Measurements from ENCODE around the gene BSDC1. TPM values are rescaled to one million over a fixed set of nuclear protein-coding genes. Genes with fewer than 3 reads are reported as not detected.
A peak's percentile ranks its signal among the peaks of the same experiment; 100 is the strongest.
"Not testable (repeated sequence)": the region's sequence is repeated elsewhere in the genome, so short reads cannot be mapped to it uniquely, and the experiment has no call there.

Gene BSDC1
- total RNA-seq, 1 experiment from 2014 or later = 46.8 TPM

DNA sequence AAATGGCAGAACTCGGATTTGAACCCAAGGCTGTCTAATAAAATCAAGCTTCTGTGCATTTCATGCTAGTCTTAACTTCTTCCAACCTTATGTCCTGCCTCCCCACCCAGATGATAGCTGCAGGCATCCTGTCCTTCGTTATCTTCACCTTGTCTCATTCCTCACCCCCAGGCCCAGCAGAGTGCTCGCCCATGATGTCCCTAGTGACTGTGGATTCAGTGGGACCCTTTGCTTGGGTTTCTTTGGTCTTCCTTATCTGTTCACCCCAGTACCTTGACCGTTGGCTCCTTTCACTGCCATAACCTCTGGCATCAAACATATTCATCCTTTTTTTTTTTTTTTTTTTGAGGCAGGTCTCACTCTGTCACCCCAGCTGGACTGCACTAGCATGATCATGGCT lies 5.6 kb upstream of the BSDC1 start:
- DNase-seq (ENCODE audit: low read depth, low spot score) = no peak
- in situ Hi-C loops (cut with HindIII; ENCODE audit: low pct_unique_long_range_greater_than_20kb, low sequenced_read_pairs) = no loop called here

DNA sequence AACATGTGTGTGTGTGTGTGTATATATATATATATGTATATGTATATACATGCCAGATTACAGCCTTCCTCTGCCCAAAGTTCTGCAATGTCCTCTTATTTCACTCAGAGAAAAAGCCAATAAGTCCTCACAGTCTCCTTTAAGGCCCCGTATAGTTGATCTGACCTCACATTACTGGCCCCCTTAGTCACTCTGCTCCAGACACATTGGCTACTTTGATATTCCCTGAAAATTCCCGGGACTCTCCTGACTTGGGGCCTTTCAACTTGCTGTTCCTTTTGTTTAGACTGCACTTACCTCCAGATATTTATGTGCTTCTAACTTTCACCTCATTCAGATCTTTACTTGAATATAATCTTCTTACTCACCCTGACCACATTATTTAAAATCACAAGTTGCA lies 4.2 kb upstream of the BSDC1 start:
- in situ Hi-C loops (cut with HindIII; ENCODE audit: low pct_unique_long_range_greater_than_20kb, low sequenced_read_pairs) = no loop called here
- no peak for DNase-seq (ENCODE audit: low read depth, low spot score)

DNA sequence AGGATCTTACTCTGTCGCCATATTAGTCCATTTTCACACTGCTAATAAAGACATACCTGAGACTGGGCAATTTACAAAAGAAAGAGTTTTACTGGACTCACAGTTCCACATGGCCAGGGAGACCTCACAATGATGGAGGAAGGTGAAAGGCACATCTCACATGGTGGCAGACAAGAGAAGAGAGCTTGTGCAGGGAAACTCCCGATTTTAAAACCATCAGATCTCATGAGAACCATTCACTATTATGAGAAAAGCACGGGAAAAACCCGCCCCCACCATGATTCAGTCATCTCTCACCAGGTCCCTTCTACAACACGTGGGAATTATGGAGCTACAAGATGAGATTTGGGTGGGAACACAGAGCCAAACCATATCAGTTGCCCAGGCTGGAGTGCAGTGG lies 2.3 kb upstream of the BSDC1 start:
- in situ Hi-C loops (cut with HindIII; ENCODE audit: low pct_unique_long_range_greater_than_20kb, low sequenced_read_pairs); DNase-seq (ENCODE audit: low read depth, low spot score): not testable (repeated sequence)

DNA sequence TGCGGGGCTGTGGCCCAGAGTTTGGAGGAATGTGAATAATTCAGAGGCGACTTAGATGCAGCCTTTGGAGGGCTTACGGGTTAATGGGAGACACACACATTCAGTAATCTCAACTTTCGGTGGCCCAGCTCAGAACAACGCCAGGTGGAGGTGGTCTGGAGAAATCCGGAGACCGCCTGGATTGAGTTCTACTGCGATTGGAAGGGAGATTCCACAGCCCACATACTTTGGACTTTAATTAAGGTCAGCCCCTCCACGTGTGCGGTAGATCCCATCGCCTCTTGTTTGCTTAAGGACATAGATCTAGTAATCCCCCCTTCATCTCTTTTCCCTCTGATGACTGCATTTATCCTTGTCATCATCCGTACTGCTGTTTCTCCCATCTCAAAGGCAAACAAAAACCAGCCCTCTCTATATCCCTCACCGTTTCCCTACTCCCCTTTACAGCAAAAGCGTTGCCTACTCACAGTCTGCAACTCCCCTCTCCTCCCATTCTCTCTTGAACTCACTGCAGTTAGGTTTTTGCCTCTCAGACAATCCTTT lies 720 bp upstream of the BSDC1 start:
- in situ Hi-C loops (cut with HindIII; ENCODE audit: low pct_unique_long_range_greater_than_20kb, low sequenced_read_pairs) = no loop called here
- no peak for DNase-seq (ENCODE audit: low read depth, low spot score)

DNA sequence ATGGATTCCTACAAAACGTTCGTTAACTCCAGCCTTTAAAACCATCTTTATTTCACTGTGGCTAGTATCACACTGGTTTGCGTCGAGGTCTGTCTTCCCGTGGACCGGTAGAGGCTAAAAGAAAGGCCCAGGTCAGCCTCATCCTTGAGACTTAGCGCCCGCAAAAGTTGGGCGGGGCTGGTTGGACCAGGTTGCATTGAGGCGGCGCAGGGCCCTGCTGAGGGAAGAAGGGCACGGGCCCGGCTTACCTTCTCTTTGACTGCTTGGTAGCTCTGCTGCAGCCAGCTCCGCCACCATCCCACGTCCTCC lies 455 bp downstream of the BSDC1 start:
- peak; percentile 20 for DNase-seq (ENCODE audit: low read depth, low spot score)
- in situ Hi-C loops (cut with HindIII; ENCODE audit: low pct_unique_long_range_greater_than_20kb, low sequenced_read_pairs) = no loop called here

DNA sequence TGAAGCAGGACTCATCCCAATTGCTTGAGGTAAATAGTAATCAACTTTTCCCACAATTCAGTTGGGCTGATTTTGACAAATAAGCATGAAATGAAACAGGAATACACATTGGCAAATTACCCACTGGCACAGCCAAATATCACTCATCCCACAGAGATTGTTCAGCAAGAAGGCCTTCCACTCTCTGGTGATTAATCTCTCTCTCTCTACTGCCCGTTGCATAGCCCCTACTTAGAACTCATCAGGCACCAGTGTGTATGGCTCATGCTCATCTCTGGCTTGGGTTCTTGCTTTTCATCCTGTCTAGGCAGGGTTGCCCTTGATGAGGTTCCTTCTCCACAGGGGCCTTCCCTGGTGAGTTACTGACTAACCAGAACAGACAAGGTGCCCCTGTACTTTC lies 1.1 kb downstream of the BSDC1 start:
- in situ Hi-C loops (cut with HindIII; ENCODE audit: low pct_unique_long_range_greater_than_20kb, low sequenced_read_pairs) = no loop called here

DNA sequence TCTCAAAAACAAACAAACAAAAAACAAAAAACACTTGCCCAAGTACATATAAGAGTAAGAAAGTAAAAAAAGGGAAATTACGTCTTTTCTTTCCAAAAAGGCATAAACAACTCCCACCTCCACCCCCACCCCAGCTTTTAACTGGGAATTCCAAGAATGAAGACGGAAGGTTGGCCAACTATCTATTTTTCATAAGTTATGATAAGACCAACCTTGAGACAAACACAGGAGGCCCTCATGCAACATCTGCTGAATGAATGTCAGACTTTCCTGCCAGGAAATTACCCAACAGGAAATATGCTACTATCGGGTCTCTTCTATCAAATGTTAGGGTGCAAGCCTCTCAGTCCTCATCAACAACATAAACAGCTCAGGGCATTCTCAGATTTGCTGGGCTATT lies 1.9 kb downstream of the BSDC1 start:
- in situ Hi-C loops (cut with HindIII; ENCODE audit: low pct_unique_long_range_greater_than_20kb, low sequenced_read_pairs) = no loop called here
- no peak for DNase-seq (ENCODE audit: low read depth, low spot score)

More for the DNA sequence above, 1.1 kb downstream of the BSDC1 start:
- no peak for DNase-seq (ENCODE audit: low read depth, low spot score)

DNA sequence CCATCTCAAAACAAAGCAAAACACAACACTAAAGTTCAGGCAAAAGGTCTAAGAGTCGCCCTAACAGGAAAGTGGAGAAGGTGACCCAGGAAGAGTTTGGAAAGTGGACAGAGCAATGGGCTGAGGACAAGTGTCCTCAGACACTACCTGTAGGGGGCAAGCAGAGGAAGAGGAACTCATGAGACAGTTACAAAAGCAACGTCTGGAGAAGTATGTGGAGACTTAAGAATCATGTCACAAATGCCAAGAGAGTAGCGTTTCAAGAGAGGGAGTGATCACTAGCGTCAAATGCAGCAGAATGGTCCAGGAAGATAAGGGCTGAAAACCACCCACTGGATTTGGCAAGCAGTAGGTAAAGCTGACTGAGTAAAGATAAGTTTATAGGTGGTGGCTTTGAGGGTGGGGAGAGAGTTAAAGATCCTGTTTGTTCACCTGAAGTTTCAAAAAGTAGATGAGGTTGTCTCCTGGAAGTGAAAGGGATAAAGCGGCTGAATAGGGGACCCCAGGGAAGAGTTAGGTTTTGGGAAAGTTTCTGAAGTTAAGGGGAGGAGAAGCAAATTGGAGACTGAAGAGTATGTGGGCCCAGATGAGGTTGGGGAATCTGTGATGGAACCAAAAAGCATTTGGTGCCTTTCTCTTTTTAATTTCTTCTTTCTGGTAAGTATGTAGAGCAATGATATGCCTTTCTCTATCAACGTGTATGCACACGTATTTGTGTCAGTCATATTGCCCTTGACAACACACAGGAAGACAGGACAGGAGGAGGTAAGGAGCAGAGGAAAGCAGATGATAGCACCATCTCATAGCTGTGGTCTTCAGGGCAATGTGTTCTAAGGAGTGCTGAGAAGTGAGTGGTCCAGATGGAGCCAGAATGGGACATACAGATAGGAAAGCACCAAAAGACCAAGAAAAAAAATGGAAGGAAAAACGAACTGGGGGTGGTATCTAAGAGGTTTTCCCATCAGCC lies 3.1 kb downstream of the BSDC1 start:
- DNase-seq (ENCODE audit: low read depth, low spot score) = no peak
- in situ Hi-C loops (cut with HindIII; ENCODE audit: low pct_unique_long_range_greater_than_20kb, low sequenced_read_pairs) = no loop called here

DNA sequence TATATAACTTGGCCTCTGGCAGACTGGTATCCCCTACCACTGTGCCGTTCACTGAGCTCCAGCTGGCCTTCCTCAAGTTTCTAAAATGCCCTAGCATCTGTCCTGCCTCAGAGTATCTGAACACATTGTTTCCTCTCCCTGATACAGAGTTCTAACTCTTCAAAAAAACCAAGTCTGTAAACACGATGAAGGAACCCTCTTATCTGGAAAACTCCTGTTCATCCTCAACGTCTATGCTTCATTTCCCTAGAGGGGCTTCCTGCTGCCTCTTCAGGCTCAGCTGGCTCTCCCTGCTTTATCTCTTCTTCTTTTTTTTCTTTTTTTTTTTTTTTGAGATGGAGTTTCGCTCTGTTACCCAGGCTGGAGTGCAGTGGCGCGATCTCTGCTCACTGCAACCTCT lies 5.6 kb downstream of the BSDC1 start:
- no peak for DNase-seq (ENCODE audit: low read depth, low spot score)
- in situ Hi-C loops (cut with HindIII; ENCODE audit: low pct_unique_long_range_greater_than_20kb, low sequenced_read_pairs) = no loop called here

DNA sequence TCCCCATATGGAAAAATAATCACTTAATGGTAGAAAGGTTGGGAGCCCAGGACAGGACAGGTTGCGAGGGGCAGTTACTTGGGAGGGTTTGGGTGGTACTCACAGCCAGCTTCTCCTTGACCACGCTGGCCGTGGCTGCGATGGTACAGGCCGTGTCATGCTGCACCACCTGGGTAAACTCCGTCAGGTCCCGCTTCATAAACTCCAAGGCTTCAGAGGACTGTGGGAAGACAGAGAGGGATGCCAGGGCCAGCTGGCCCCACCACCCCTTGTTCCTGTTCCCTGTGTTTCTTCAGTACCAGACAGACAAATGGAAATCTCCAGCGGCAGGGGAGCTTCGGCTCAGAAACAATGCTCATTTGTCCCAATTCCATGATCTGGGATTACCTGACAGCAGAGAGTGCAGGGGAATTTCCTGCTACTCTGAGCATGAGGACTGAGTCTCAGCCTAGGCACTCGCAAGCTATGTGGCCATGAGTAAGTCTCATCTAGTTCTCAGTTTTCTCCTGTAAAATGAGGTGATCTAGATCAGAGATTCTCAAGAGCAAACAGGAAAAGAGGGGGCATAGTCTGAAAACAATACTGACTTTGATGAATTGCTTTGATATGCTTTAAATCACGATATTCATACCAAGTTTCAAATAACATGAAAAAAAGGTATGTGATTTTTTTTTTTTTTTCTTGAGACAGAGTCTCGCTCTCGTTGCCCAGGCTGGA lies 7.4 kb downstream of the BSDC1 start:
- DNase-seq (ENCODE audit: low read depth, low spot score) = no peak
- in situ Hi-C loops (cut with HindIII; ENCODE audit: low pct_unique_long_range_greater_than_20kb, low sequenced_read_pairs) = no loop called here

DNA sequence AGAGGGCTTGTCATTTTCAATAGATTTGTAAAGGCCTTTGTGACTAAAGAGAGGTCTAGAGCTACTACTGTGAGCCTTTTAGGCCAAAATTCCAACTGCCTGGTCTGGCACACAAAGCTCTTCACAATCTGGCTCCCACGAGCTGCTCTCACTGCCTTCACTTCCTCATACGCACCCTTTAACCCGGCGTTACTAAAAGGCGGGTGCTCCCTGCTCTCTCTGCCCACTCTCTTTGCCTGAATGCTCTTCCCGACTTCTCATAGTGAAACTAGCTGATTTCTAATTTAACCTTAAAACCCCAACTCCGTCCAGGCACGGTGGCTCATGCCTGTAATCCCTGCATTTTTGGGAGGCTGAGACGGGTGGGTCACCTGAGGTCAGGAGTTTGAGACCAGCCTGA lies 14.2 kb downstream of the BSDC1 start:
- in situ Hi-C loops (cut with HindIII; ENCODE audit: low pct_unique_long_range_greater_than_20kb, low sequenced_read_pairs) = no loop called here
- no peak for DNase-seq (ENCODE audit: low read depth, low spot score)

DNA sequence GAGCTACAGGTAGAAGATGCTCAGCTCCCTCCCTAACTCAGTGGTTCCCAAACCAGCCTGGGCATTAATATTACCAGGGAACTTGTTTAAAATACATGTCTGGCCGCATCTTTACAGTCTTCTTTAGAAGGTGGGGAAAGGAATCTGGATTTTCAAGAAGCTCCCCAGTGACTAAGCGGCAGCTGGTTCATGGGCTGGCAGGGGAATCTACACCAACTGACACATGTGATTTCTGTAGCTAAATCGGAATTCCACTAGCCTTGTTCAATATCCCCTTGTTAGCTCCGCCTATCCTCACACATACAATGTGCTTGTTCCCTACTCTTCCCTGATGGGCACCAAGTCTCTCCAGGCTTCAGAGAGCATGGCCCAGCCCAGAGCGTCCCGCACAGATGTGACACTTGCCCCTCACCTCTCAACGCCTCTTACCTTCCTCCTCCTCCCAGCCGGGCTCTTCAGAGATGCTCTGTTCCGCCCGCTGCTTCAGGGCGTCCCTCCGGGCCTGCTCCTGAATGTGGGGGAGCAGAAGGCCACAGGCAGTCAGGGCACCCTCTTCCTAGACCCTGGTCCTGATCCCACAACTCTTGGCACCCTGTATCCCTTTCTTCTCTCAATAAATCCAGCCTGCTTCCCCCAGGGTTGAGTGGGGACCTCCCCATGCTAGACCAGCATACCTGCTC lies 16.6 kb downstream of the BSDC1 start:
- DNase-seq (ENCODE audit: low read depth, low spot score) = no peak
- in situ Hi-C loops (cut with HindIII; ENCODE audit: low pct_unique_long_range_greater_than_20kb, low sequenced_read_pairs) = no loop called here

DNA sequence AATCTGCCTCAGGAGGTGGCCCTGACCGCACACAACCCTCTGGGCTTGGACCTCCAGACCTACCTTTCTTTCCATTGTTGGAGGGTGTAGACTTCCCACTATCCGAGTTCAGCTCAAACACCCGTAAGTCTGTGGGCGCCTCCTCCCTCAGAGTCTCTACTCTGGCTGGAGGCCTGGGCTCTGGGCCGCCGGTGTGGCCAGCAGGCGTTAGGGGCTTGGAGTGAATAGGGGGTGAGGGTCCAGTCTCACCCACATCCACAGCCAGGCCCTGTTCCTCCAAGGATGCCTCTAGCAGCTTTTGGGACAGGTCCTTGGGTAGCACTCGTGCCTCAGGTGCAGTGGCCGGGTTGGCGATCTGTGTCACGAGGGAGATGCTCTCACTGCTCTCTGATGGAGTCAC lies 18.0 kb downstream of the BSDC1 start:
- in situ Hi-C loops (cut with HindIII; ENCODE audit: low pct_unique_long_range_greater_than_20kb, low sequenced_read_pairs) = no loop called here
- no peak for DNase-seq (ENCODE audit: low read depth, low spot score)

DNA sequence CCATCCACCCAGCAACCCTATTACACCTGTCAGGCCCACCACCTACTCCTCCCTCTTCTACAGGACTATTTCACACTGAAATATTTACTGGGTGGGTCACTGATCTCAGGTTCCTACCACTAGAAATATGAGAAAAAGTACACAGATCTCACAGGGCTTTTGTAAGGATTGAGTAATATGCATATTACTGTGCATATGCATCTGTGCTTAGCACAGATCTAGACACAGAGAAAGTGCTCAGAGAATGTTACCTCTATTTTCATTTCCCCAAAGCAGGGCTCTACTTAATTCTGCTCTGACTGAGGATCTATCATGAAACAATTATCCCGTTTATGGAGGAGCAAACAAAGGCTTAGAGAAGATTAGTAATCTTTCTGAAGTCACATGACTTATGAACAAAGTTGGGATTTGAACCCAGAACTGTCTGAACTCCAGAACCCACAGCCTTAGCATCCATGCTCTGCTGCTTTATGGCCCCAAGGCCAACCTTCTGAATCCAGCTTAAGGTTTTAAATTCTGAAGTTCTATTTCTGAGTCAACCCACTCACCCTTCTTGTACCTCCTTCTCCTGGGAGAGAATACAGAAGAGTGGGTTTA lies 20.1 kb downstream of the BSDC1 start:
- in situ Hi-C loops (cut with HindIII; ENCODE audit: low pct_unique_long_range_greater_than_20kb, low sequenced_read_pairs) = no loop called here
- no peak for DNase-seq (ENCODE audit: low read depth, low spot score)

DNA sequence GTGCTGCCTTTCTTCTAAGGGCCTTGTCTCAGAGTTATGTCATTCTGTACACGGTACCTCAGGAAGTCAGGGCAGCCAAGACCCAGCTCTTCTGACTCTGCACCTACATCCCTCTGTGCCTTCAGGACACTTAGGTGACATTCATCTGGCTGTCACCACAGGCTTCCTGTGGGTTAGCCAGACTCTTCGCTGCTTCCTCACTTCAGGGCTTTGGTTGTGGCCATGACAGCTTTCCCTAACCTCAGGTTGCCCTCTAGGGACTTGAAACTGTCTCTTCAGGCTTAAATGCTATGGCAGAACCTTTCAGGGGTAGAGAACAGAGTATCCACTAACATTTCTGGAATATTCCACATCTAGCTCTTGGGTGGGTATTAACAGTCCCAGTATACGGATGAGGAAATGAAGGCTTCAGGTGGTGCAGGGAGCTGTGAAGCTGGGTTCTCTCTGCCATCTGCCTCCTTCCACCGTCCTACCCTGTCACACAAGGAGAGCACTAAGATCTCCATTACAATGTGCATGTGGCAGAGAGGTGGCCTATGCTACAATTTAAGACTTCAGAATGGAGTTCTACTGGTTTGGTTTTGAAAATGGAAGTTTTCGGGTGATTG lies 22.0 kb downstream of the BSDC1 start:
- no peak for DNase-seq (ENCODE audit: low read depth, low spot score)
- in situ Hi-C loops (cut with HindIII; ENCODE audit: low pct_unique_long_range_greater_than_20kb, low sequenced_read_pairs) = no loop called here

DNA sequence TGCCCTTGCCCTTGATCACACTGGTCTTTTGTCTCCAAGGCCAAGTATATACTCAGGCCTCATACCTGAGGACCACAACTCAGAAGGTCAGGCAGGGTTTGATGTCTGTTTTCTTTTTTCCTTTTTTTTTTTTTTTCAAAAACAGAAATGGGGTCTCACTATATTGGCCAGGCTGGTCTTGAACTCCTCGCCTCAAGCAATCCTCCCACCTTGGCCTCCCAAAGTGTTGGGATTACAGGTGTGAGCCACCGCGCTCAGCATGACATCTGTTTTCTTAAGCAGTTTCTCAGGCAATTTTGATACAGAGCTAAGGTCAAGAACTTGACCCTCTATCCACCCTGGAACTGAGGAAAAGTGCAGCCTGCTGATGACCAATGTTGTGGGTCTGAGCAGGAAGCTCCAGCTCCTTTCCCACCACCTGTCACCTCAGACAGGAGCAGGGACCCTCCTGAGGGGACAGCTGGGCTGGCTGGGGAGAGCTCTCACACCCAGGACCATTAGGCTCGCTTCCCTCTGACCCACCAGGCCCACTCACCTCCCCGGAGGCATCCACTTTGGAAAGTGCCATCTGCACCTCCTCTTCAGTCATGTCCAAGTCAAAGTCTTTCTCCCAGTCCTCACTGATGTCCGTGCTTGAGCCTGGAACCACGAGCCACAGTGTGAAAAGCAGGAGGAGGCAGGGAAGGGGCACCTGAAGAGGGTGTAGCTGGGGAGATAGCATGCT lies 26.2 kb downstream of the BSDC1 start:
- no peak for DNase-seq (ENCODE audit: low read depth, low spot score)
- in situ Hi-C loops (cut with HindIII; ENCODE audit: low pct_unique_long_range_greater_than_20kb, low sequenced_read_pairs) = no loop called here

DNA sequence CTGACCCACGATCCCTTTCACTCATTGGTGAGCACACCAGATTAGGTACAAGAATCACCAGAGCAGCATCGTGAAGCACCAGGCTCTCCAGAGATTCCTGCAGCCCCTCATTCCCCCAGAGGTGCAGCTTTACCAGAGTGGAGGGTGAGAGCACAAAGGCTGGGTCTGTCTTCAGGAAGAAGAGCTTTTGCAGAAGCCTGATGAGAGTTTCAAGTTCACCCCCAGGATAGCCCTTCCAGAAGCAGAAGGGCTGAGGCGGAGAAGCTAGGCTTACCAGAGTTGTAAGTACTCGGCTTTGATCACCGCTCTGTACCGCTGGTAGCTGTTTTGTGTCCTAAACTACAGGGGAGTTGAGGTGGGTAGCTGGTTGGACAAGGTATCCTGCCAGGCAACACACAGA lies 28.8 kb downstream of the BSDC1 start:
- in situ Hi-C loops (cut with HindIII; ENCODE audit: low pct_unique_long_range_greater_than_20kb, low sequenced_read_pairs) = no loop called here
- no peak for DNase-seq (ENCODE audit: low read depth, low spot score)

Data from SK-MEL-5 (cell line).